ENCODE results near the gene MDM4. TPM values are rescaled to one million over a fixed set of nuclear protein-coding genes. Genes with fewer than 3 reads are reported as not detected.
A peak's percentile ranks its signal among the peaks of the same experiment; 100 is the strongest.

MDM4 gene
- total RNA-seq = 33.0 TPM

GRCh38 chr1:204516180-204516879, at the start of gene MDM4:
TSS of gene MDM4 (plus strand) at chr1:204516406. CDS start at chr1:204525519, 9,113 bp downstream.
- ATAC-seq = peak; percentile 95

DNA sequence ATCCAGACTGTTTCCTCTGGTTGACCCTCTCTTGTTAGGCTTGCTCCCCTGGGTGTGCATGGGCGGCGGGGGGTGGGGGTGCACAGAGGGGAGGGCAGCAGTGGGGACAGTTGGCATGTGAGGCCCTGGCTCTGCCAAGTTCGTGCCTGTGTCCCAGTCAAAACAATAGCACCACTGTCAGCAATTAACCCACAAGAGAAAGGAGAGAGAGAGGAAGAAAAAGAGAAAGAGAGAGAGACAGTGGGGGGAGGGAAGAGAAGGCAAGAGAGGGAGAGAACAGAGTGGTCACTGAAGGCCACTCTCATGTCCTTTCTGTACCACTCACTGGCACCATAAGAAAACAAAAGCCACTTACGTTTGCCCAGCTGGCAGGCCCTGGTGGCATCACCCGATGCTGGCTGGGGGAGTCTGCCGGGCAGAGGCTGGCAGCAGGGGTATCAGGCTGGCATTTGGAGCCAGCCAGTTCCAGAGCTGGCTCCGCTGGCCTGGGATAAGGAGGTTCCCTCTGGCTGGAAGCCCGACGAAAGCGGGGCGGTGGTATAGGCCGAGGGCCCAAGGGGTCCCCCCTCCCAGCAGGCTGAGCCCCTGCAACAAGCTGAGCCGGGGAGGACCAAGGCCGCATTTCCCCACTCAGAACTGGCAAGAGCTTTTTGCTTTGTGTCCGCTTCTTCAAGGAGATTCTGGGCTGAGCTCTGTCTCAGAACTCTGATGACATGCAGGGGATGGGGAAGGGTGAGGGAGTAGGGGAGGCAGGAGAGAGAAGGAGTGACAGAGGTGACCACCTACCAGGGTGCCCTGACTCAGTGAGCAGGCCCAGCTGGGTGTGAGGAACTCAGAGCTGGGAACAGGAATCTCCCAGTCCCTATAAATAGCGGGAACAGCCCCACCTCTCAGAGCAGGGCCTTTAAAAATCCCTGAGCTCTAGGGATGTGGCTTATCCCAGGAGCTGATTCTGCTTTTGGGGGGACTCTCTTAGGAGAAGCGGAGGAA, 49.5 kb upstream of the MDM4 start:
- no peak for ATAC-seq

DNA sequence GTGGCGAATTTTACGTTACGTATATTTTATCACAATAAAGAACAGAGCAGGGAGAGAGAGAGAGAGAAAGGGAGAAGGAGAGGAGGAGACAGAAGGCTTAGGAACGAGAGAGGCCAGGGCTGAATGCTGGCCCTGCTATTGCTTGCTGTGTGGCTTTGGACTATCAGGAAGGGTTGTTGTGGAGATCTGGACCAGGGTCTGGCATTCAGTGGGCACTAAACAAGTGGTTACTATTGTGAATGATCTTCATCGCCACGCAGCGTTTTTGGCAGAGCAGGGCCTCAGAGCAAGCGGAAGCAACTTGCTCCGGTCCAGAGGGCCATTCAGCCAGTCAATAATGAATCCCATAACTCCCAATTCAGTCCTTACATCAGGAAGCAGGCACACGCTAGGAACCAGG, 48.0 kb upstream of the MDM4 start:
- no peak for ATAC-seq

DNA sequence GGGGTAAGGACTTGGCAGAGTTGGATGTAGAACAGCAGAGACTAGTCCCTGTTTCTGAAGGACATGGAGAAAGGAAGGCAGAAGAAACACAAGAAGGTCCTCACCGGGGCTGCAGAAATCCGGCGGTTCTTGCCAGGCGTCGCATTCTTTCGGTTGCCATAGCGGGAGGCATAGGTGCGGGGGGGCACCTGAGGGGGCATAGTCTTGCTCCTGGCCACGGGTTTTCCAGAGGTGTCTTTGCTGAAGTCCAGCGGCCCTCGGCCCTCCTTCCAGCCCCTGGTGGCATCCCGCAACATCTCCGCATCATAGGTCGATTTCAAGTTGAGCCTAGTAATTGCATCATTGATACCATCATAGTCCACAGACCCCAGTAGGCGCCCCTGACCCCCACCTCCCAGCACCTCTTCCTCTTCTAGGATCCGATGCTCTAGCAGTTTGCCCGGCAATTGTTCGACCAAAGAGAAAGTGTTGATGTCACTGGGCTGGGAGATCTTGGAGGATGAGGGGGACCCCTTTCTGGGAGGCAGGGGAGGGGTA, 47.4 kb upstream of the MDM4 start:
- no peak for ATAC-seq

DNA sequence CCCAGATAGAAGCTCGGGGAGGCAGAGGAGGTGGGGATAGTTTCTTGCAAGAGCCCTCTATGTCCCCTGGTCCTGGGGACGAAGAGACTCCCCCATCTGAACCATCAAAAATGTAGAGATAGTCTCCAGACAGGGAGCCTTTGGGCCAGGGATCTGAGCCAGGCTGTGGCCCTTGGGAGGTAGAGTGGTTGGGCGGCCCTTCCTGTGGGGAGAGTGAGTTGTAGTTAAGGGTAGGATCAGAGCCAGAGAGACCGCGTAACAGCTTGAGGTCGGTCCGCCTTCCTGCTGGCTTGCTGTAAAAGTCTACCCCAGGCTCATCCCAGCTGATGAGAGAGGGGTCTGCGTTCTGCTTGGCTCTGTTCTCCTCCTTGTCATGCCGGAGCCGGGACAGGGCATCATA, 46.9 kb upstream of the MDM4 start:
- no peak for ATAC-seq

- ATAC-seq = no peak
These were observed 44.5 kb upstream of the MDM4 start for GRCh38 chr1:204471687-204472086.

- ATAC-seq = no peak
These were observed 43.5 kb upstream of the MDM4 start for GRCh38 chr1:204472660-204473059.

DNA sequence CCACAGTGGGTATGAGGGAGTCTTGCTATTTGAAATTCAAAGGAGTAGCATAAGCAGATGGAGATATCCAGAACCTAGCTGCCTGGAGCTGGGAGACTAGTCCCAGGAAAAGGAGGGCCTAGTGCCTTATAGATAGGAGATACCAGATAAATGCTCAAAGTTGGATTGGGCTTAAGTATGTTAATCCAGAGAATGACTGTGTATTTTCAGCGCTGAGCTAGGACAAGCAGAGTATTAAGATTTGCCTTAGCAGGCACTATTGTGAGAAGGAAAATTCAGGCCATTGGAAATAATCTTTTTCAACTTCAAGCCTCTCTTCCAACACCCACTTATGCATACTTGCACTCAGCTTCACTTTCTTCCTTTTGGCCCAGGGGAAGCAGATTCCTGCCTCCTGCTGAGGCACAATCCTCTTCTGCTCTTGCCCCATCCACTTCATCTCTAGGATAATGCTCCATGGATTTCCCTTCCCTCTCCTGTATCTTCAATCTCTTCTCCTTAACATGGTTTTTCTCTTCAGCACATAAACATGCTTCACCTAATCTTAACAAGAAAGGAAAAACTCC, 42.7 kb upstream of the MDM4 start:
- no peak for ATAC-seq

- no peak for ATAC-seq
These were observed 40.4 kb upstream of the MDM4 start for GRCh38 chr1:204475656-204476432.

DNA sequence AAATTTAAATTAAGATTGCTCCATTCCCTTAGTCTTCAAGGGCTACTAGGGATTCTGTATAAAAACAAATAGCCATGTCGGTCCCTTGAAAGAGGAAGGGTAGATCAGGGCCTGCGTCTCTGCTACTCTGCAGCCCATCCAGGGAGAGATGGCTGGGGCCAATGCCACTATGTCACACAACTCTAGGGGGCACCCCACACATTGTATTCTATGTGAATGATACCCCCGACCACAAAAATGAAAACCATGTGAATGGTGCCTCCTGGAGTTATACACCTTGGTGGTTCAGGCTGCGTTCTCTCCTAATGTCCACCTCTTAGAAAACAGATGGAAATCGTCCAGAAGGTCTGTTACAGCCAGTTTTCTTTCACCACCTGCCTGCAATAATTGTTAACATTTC, 39.6 kb upstream of the MDM4 start:
- no peak for ATAC-seq

DNA sequence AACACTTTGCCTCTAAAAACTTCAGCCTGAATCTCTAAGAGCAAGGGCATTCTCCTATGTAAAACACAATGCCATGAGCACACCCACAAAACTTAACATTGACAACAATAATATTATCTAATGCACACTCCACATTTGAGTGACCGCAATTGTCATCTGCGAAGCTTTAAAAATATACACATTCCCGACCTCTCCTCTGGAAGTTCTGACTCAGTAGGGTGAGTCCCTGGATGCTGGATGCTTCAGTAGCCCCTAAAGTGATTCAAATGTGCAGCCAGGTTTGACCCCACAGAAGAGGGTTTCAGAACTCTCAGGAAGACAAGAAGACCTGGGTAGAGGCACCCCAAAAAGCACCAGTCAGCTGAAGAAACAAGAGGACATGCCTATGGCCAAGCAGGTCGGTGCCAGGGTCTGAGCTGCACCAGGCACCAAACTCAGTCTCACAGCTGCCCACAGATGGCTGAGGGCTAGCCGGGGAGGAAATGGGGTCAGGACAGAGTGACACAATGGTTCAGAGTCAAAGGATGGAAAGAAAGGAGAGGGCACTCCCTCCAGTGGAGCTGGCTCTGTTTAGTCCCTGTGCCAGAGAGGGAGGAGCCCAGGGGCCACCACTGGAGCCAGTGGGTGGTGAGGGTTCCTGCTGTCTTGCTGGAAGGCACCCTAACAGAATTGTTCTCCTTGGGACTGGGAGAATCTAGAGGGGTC, 39.0 kb upstream of the MDM4 start:
- ATAC-seq = peak; percentile 56

GRCh38 chr1:204478172-204478899, 37.9 kb upstream of the MDM4 start:
- no peak for ATAC-seq

GRCh38 chr1:204478921-204479320, 37.3 kb upstream of the MDM4 start:
- ATAC-seq = no peak

DNA sequence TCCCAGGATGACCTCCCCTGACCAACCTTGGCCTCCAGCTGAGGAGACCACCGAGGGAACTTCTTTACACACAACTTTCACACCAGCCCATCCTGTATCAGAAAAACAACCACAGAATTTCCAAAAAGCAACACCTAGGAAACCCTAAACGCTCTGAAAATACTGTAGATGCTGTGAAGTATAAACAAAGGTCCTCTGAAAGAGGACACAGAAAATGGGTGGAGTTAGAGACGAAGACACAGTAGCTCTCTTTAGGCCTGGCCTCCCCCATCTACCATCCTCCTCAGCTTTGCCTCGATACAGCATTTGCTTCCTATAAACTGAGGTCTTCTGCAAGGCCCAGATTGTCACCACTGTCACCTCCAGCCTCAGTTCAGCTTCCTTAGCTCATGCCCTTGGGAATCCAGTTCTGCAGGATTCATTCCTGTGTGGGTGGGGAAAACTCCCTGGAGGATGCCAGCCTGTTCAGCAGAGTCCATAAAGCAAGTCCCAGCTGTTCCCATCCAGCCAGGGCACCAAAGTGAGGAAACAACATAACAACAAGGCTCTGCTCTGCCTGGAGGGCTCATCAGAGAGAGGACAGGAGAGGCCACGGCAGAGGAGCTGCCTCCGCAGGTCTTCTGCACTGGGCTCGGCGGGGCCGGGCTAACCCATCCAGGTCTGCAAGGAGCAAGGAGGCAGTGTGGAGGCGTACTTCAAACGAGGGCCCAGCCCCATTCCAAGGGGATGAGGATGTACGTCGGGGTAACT, 36.6 kb upstream of the MDM4 start:
- ATAC-seq = peak; percentile 61

DNA sequence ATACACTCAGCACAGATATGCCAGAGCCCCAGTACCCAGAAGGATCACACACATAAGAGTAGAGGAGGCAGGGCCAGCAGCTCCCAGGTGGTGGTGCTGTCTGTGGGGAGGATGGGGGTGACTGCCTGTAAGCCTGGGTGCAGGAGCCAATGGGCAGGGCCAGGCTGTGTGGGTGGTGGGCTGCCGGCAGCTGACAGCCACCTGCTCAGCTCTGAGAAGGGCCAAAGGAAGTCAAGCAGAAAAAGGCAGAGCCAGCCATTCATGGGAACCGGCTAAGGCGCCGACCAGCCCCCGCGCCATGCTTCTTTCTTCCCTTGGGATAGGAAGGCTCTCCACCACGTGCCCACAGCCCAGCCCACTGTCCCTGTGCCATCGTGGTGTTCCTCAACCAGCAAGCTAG, 35.7 kb upstream of the MDM4 start:
- peak; percentile 7 for ATAC-seq

- peak; percentile 12 for ATAC-seq
These were observed 32.4 kb upstream of the MDM4 start for GRCh38 chr1:204483791-204484190.

DNA sequence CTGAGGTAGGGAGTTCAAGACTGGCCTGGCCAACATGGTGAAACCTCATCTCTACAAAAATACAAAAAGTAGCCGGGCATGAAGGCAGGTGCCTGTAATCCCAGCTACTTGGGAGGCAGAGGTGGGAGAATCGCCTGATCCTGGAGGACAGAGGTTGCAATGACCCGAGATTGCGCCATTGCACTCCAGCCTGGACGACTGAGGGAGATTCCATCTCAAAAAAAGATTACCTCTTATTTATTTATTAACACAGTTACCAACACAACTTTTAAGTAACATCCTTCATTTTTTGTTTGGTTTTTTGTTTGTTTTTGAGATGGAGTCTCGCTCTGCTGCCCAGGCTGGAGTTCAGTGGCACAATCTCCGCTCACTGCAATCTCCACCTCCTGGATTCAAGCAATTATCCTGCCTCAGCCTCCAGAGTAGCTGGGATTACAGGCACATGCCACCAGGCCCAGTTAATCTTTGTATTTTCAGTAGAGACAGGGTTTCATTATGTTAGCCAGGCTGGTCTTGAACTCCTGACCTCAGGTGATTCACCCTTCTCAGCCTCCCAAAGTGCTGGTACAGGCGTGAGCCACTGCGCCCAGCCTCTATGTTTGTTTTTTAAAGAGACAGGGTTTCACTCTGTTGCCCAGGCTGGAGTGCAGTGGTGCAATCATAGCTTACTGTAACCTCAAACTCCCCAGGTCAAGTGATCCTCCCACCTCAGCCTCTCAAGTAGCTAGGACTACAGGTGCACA, 29.5 kb upstream of the MDM4 start:
- ATAC-seq = peak; percentile 60

- no peak for ATAC-seq
These were observed 29.0 kb upstream of the MDM4 start for GRCh38 chr1:204487256-204487615.

DNA sequence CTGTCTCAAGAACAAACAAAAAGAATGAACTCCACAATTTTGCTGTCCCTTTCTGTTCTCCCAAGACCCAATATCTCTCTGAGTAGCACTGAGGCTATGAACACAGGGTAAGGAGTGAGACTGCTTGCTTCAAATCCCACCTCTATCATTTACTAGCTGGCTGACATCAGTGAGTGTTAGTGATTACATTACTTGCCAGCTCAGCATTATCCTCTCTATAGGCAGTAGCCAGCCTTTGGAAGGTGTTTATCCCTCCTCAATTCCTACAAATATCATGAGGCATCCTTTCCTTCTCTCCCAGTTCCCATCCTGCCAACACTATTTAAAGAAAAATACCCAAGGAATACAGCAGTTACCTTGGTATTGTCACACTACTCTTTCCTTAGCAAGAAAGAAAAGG, 24.6 kb upstream of the MDM4 start:
- no peak for ATAC-seq
